22Rv1 (cell line): ENCODE results near the gene TNN.

ENCODE experiments used
- ZFX ChIP-seq: fragments of 450-650 bp; IDR thresholded peaks from 2 replicates; pipeline ENCODE4 v1.6.1; 2017; ENCODE audit warnings: antibody characterized with exemption, borderline replicate concordance
- TF ChIP-seq, protein P1 (sequence below): fragments of 450-650 bp; IDR thresholded peaks from 2 replicates; pipeline ENCODE4 v1.5.1; 2017; ENCODE audit warnings: mild to moderate bottlenecking

DNA sequence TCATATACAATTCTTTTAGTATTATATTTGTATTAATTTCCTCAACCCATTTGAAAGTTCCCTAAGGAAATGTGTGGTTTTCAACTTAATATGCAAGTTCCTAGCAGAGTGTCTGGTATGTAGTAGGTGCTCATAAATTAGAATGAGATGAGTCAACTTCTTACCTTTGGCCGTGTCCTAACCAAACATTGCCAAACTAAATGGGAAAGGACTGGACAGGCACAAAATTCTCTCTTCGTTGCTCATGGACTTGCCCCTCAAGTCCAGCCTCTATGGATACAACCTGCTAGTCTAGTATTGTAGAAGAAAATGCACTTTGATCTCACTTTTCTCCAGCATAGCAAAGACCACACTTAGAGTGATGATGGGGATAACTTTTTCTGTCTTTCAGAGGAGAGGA is 32.9 kb upstream of the TNN start:
- TF ChIP-seq, protein P1, sequence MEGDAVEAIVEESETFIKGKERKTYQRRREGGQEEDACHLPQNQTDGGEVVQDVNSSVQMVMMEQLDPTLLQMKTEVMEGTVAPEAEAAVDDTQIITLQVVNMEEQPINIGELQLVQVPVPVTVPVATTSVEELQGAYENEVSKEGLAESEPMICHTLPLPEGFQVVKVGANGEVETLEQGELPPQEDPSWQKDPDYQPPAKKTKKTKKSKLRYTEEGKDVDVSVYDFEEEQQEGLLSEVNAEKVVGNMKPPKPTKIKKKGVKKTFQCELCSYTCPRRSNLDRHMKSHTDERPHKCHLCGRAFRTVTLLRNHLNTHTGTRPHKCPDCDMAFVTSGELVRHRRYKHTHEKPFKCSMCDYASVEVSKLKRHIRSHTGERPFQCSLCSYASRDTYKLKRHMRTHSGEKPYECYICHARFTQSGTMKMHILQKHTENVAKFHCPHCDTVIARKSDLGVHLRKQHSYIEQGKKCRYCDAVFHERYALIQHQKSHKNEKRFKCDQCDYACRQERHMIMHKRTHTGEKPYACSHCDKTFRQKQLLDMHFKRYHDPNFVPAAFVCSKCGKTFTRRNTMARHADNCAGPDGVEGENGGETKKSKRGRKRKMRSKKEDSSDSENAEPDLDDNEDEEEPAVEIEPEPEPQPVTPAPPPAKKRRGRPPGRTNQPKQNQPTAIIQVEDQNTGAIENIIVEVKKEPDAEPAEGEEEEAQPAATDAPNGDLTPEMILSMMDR = no peak
- no peak for TF ChIP-seq ZFX
